Astrocyte (in vitro differentiated cells and primary cell): ENCODE results near the gene PXT1. TPM values are rescaled to one million over a fixed set of nuclear protein-coding genes. Genes with fewer than 3 reads are reported as not detected.

ENCODE experiments used
- DNase-seq: peaks from one replicate; pipeline ENCODE4 v3.0.0-alpha.2; 2010; ENCODE audit warnings: low read depth
- FAIRE-seq: peaks from 2 replicates; lab custom pipeline; 2011; peaks lifted over from hg19 to GRCh38; lab: Jason Lieb, UNC
- H2AFZ ChIP-seq: 2 replicates; pipeline ENCODE4 v1.6.0; 2012; ENCODE audit warnings: low read depth, low read length, inconsistent platforms
- H3K27ac ChIP-seq: 2 replicates; pipeline ENCODE4 v1.5.1; 2011; ENCODE audit warnings: low read depth, low read length, inconsistent platforms
- H3K27me3 ChIP-seq: 2 replicates; pipeline ENCODE4 v1.6.0; 2011; ENCODE audit warnings: low read length, inconsistent platforms; ENCODE audit not compliant: insufficient read depth
- H3K36me3 ChIP-seq: 2 replicates; pipeline ENCODE4 v1.5.1; 2011; ENCODE audit warnings: low read length, inconsistent platforms; ENCODE audit not compliant: insufficient read depth
- H3K4me1 ChIP-seq: 2 replicates; pipeline ENCODE4 v1.5.1; 2011; ENCODE audit warnings: low read length, inconsistent platforms; ENCODE audit not compliant: insufficient read depth
- H3K4me2 ChIP-seq: 2 replicates; pipeline ENCODE4 v1.6.0; 2012; ENCODE audit warnings: low read length, inconsistent platforms
- H3K4me3 ChIP-seq: 2 replicates; pipeline ENCODE4 v1.5.1; 2011; ENCODE audit warnings: low read depth, mild to moderate bottlenecking, low read length, inconsistent platforms; ENCODE audit not compliant: insufficient read depth
- H3K79me2 ChIP-seq: 2 replicates; pipeline ENCODE4 v1.6.0; 2012; ENCODE audit warnings: mild to moderate bottlenecking, low read length, inconsistent platforms; ENCODE audit not compliant: insufficient read depth
- H3K9ac ChIP-seq: 2 replicates; pipeline ENCODE4 v1.6.0; 2012; ENCODE audit warnings: mild to moderate bottlenecking, low read length, inconsistent platforms
- H3K9me3 ChIP-seq: 2 replicates; pipeline ENCODE4 v1.5.1; 2012; ENCODE audit warnings: low read depth, mild to moderate bottlenecking, low read length, inconsistent platforms; ENCODE audit not compliant: insufficient read depth
- H4K20me1 ChIP-seq: 2 replicates; pipeline ENCODE4 v1.6.0; 2012; ENCODE audit warnings: low read length, inconsistent platforms; ENCODE audit not compliant: insufficient read depth
- H3K27ac Mint-ChIP-seq: one replicate; pipeline ENCODE4 v1.8.0; 2021; ENCODE audit warnings: mild to moderate bottlenecking, mixed read lengths; ENCODE audit not compliant: unreplicated experiment
- H3K27me3 Mint-ChIP-seq: one replicate; pipeline ENCODE4 v1.8.0; 2021; ENCODE audit warnings: low read depth, mixed read lengths; ENCODE audit not compliant: unreplicated experiment
- H3K36me3 Mint-ChIP-seq: one replicate; pipeline ENCODE4 v1.8.0; 2021; ENCODE audit warnings: low read depth, mixed read lengths; ENCODE audit not compliant: unreplicated experiment
- H3K4me1 Mint-ChIP-seq: one replicate; pipeline ENCODE4 v1.8.0; 2021; ENCODE audit warnings: low read depth, mixed read lengths; ENCODE audit not compliant: unreplicated experiment
- H3K4me3 Mint-ChIP-seq: one replicate; pipeline ENCODE4 v1.8.0; 2021; ENCODE audit warnings: mild to moderate bottlenecking, moderate library complexity, mixed read lengths; ENCODE audit not compliant: unreplicated experiment
- H3K9me3 Mint-ChIP-seq: one replicate; pipeline ENCODE4 v1.8.0; 2021; ENCODE audit warnings: mild to moderate bottlenecking, mixed read lengths; ENCODE audit not compliant: unreplicated experiment
- EZH2 ChIP-seq: IDR thresholded peaks from 2 replicates; pipeline ENCODE4 v1.6.1; 2012; ENCODE audit warnings: mild to moderate bottlenecking, low read length, inconsistent platforms; ENCODE audit not compliant: insufficient read depth
- total RNA-seq: library from RNA; stranded (reverse); gene quantifications from 2 replicates; pipeline ENCODE4 v1.2.1, GENCODE V29; 2021
- TF ChIP-seq, protein P1 (sequence below): IDR thresholded peaks from 2 replicates; pipeline ENCODE4 v1.5.1; 2011; ENCODE audit warnings: low read depth, mild to moderate bottlenecking, inconsistent platforms, low read length, moderate library complexity; ENCODE audit not compliant: insufficient read depth

Gene PXT1
- total RNA-seq, 1 donor from 2014 or later, result 0.09 TPM

DNA sequence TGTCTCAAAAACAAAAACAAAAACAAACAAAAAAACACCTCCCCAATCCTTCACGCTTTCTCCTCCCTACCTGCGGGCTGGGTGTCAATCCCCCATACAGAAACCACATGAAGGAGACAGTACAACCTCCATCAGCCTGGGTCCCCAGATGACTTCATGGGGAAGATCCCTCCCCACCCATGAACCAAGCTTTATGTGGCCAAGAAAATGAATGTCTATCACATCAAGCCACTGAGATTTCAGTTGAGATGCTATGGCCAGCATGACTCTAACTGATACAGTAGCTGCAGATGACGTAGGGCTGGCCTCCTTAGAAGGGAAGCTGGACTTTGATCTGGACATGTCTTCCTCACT, 84.8 kb downstream of the PXT1 start:
- Mint-ChIP-seq H3K27me3 (peaks cover 2% of the 10 kb centered on the region), H3K27ac (no peak overlapping the region), H3K4me1 (peaks cover 13% of the 10 kb centered on the region), H3K36me3 (peaks cover 2% of the 10 kb centered on the region), H3K9me3 (peaks cover 7% of the 10 kb centered on the region), H3K4me3 (no peak overlapping the region)
- Histone ChIP-seq H2AFZ (peak overlapping the region; percentile 52), H3K4me3 (no peak overlapping the region), H3K27ac (peak overlapping the region; percentile 24), H3K9me3 (no peaks in the 10 kb centered on the region), H3K9ac (no peak overlapping the region), H3K4me2 (no peak overlapping the region), H3K79me2 (no peaks in the 10 kb centered on the region), H3K36me3 (no peaks in the 10 kb centered on the region), H4K20me1 (no peaks in the 10 kb centered on the region), H3K4me1 (peaks cover 13% of the 10 kb centered on the region), H3K27me3 (no peaks in the 10 kb centered on the region)
- TF ChIP-seq, protein P1, sequence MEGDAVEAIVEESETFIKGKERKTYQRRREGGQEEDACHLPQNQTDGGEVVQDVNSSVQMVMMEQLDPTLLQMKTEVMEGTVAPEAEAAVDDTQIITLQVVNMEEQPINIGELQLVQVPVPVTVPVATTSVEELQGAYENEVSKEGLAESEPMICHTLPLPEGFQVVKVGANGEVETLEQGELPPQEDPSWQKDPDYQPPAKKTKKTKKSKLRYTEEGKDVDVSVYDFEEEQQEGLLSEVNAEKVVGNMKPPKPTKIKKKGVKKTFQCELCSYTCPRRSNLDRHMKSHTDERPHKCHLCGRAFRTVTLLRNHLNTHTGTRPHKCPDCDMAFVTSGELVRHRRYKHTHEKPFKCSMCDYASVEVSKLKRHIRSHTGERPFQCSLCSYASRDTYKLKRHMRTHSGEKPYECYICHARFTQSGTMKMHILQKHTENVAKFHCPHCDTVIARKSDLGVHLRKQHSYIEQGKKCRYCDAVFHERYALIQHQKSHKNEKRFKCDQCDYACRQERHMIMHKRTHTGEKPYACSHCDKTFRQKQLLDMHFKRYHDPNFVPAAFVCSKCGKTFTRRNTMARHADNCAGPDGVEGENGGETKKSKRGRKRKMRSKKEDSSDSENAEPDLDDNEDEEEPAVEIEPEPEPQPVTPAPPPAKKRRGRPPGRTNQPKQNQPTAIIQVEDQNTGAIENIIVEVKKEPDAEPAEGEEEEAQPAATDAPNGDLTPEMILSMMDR, result no peak
- no peak for TF ChIP-seq EZH2
- FAIRE-seq, result no peak
- DNase-seq, result no peak

DNA sequence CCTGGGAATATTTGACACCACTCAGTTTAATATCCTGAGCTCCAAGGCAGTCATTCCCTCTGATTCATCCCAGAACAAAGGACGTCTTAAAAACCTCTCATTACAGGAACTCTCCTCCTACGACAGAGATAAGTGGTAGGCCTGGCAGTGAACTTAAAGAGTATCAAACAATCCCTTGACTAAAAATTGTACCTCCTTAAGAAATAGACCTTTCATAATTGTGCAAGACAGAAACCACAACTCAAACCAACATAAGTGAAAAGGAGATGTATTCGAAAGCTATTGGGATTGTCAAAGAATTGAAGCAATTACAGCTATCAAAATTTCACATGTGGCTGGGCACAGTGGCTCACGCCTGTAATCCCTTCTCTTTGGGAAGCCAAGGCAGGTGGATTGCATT, 86.8 kb downstream of the PXT1 start:
- no peaks in the 10 kb centered on the region for H3K9me3 ChIP-seq
- H2AFZ ChIP-seq, result no peak overlapping the region
- Mint-ChIP-seq H3K36me3 (peaks cover 2% of the 10 kb centered on the region), H3K27ac (no peak overlapping the region), H3K4me3 (no peak overlapping the region), H3K9me3 (peaks cover 5% of the 10 kb centered on the region), H3K4me1 (peaks cover 23% of the 10 kb centered on the region), H3K27me3 (no peaks in the 10 kb centered on the region)
- no peaks in the 10 kb centered on the region for H3K79me2 ChIP-seq
- no peak overlapping the region for H3K4me3 ChIP-seq
- no peaks in the 10 kb centered on the region for H4K20me1 ChIP-seq
- TF ChIP-seq, protein P1, result no peak
- no peak for TF ChIP-seq EZH2
- DNase-seq (peak; percentile 94), FAIRE-seq (no peak)
- H3K27me3 ChIP-seq, result no peaks in the 10 kb centered on the region
- H3K36me3 ChIP-seq, result no peaks in the 10 kb centered on the region
- H3K4me1 ChIP-seq, result peaks cover 26% of the 10 kb centered on the region
- peak overlapping the region; percentile 6 for H3K27ac ChIP-seq
- no peak overlapping the region for H3K4me2 ChIP-seq
- no peak overlapping the region for H3K9ac ChIP-seq

DNA sequence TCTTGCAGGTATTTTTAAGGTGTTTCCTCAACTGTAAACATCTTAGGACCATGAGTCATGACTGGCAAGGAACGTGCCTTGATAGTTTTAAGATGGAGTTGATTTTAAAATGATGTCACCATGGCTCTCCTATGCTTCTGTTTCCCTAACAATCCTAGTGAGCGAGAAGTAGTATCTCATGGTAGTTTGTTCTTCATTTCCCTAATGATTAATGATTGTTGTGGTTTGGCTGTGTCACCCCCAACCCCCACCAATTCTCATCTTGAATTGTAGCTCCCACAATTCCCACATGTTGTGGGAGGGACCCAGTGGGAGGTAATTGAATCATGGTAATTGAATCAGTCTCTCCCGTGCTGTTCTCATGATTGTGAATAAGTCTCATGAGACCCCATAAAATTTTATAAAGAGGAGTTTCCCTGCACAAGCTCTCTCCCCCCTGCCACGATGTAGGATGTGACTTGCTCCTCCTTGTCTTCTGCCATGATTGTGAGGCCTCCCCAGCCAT, 89.2 kb downstream of the PXT1 start:
- no peak for TF ChIP-seq EZH2
- TF ChIP-seq, protein P1, result no peak
- H3K4me2 ChIP-seq, result peak overlapping the region; percentile 3
- H3K36me3 Mint-ChIP-seq, result peaks cover 2% of the 10 kb centered on the region
- H3K27ac ChIP-seq, result peak overlapping the region; percentile 52
- no peaks in the 10 kb centered on the region for H3K36me3 ChIP-seq
- H3K9ac ChIP-seq, result no peak overlapping the region
- DNase-seq (peak; percentile 97), FAIRE-seq (no peak)
- no peaks in the 10 kb centered on the region for H3K27me3 Mint-ChIP-seq
- H4K20me1 ChIP-seq, result no peaks in the 10 kb centered on the region
- H3K27me3 ChIP-seq, result no peaks in the 10 kb centered on the region
- peaks cover 5% of the 10 kb centered on the region for H3K9me3 Mint-ChIP-seq
- H3K4me1 ChIP-seq, result peaks cover 31% of the 10 kb centered on the region
- H3K27ac Mint-ChIP-seq, result no peak overlapping the region
- H2AFZ ChIP-seq, result no peak overlapping the region
- H3K4me3 Mint-ChIP-seq, result no peak overlapping the region
- no peak overlapping the region for H3K4me3 ChIP-seq
- H3K4me1 Mint-ChIP-seq, result peaks cover 30% of the 10 kb centered on the region
- no peaks in the 10 kb centered on the region for H3K79me2 ChIP-seq
- no peaks in the 10 kb centered on the region for H3K9me3 ChIP-seq
